ENCODE results near the gene ISM1. TPM values are rescaled to one million over a fixed set of nuclear protein-coding genes. Genes with fewer than 3 reads are reported as not detected.

Gene ISM1
- total and polyA plus RNA-seq, 10 donors = 0.46 to 19.5 (median 10.6) TPM

DNA sequence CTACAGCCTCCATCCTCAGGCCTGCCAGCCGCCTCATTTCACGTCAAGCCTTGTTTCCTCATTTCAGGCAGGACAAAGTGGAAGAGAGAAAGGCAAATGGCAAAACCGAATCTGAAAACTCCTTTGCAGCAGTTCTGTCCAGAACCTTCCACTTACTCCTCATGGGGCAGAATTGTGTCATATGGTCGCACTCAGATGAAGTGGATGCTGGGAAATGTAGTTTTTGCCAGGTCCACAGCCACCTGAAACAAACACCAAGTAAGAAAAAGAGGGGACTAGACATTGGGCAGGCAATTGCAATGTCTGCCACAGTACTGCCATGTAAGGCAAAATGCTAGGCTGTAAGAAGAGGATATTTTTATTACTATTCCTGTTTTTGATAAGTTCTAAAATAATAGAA lies 44.9 kb downstream of the ISM1 start:
- no peak for DNase-seq
- H3K36me3 ChIP-seq = no peaks in the 10 kb centered on the region
- H3K27ac ChIP-seq = no peak overlapping the region
- no peaks in the 10 kb centered on the region for H3K9me3 ChIP-seq
- no peak overlapping the region for H3K4me3 ChIP-seq
- intact Hi-C loops (cut with DNase I; ENCODE audit: low total_unique reads) = no loop called here
- TF ChIP-seq POLR2A (IDR thresholded peaks at IDR 0.05) (no peak), POLR2AphosphoS5 (IDR thresholded peaks at IDR 0.05) (no peak)
- TF ChIP-seq, protein P1, sequence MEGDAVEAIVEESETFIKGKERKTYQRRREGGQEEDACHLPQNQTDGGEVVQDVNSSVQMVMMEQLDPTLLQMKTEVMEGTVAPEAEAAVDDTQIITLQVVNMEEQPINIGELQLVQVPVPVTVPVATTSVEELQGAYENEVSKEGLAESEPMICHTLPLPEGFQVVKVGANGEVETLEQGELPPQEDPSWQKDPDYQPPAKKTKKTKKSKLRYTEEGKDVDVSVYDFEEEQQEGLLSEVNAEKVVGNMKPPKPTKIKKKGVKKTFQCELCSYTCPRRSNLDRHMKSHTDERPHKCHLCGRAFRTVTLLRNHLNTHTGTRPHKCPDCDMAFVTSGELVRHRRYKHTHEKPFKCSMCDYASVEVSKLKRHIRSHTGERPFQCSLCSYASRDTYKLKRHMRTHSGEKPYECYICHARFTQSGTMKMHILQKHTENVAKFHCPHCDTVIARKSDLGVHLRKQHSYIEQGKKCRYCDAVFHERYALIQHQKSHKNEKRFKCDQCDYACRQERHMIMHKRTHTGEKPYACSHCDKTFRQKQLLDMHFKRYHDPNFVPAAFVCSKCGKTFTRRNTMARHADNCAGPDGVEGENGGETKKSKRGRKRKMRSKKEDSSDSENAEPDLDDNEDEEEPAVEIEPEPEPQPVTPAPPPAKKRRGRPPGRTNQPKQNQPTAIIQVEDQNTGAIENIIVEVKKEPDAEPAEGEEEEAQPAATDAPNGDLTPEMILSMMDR (IDR thresholded peaks at IDR 0.05 in 8 of 11, conservative IDR thresholded peaks at IDR 0.05 in 3 of 11) = no peak
- peaks cover 0 to 11% (median 0%) of the 10 kb centered on the region in 7 donors for H3K27me3 ChIP-seq (replicated peaks in 1 of 7)
- 83 to 93% (median 85%) methylated on average over 4 of the region's 4 CpGs for WGBS, 5 donors
- H3K4me1 ChIP-seq = no peaks in the 10 kb centered on the region

DNA sequence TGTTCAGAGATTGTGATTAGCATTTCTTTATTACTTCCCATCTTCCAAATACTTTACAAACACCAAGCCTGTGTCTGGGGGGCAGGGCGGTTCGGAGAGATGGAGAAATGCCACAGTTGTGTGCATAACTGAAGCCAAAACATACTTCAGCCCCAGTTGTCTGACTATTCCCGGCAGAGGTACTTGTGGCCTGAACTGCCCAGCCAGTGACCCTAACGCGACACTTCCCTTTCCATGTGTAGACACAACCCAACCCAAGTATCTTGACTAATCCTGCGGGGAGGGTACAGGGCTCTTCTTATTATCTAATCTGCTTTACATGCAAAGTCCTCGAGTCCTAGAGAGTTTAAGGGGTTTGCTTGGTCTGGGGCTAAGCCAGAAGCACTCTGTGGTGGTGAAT lies 46.2 kb downstream of the ISM1 start:
- Histone ChIP-seq H3K27me3 (replicated peaks in 1 of 7) (peaks cover 0 to 11% (median 0%) of the 10 kb centered on the region in 7 donors), H3K4me1 (no peaks in the 10 kb centered on the region), H3K27ac (no peak overlapping the region), H3K9me3 (no peaks in the 10 kb centered on the region), H3K4me3 (no peak overlapping the region), H3K36me3 (no peaks in the 10 kb centered on the region)
- no peak for DNase-seq
- TF ChIP-seq POLR2A (IDR thresholded peaks at IDR 0.05) = no peak
- intact Hi-C loops (cut with DNase I; ENCODE audit: low total_unique reads) = no loop called here
- 52 to 74% (median 68%) methylated on average over 7 of the region's 7 CpGs for WGBS, 5 donors

GRCh38 chr20:13268953-13269352 lies 47.9 kb downstream of the ISM1 start:
- Histone ChIP-seq H3K27me3 (replicated peaks in 1 of 7) (peaks cover 0 to 13% (median 0%) of the 10 kb centered on the region in 7 donors), H3K36me3 (no peaks in the 10 kb centered on the region), H3K9me3 (no peaks in the 10 kb centered on the region), H3K4me1 (no peaks in the 10 kb centered on the region), H3K4me3 (no peak overlapping the region), H3K27ac (no peak overlapping the region)
- no peak for DNase-seq
- TF ChIP-seq POLR2AphosphoS5 (IDR thresholded peaks at IDR 0.05) = no peak
- TF ChIP-seq POLR2A (IDR thresholded peaks at IDR 0.05) = no peak
- TF ChIP-seq, protein P1 (IDR thresholded peaks at IDR 0.05 in 8 of 11, conservative IDR thresholded peaks at IDR 0.05 in 3 of 11) = no peak
- intact Hi-C loops (cut with DNase I; ENCODE audit: low total_unique reads) = no loop called here
- WGBS, 5 donors = 64 to 84% (median 69%) methylated on average over 2 of the region's 2 CpGs

DNA sequence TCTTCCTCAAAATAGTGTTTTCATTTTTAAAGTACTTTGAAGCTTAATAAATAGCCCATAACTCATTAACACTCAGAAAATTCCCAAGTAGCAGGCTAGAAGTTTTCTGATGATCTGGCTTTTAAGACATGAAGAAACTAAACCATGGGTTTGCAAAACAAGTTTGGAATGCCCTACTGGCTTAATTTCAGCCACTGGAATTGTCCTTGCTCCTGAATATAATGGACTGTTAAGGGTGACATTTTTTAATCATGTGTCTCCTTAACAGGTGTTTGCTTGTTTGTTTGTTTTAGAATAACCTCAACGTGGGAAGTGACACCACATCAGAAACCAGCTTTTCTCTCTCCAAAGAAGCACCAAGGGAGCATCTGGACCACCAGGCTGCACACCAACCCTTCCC lies 49.1 kb downstream of the ISM1 start:
- peaks cover 0 to 23% (median 0%) of the 10 kb centered on the region in 7 donors for H3K27me3 ChIP-seq (replicated peaks in 1 of 7)
- no peaks in the 10 kb centered on the region for H3K36me3 ChIP-seq
- no peak overlapping the region for H3K4me3 ChIP-seq
- 29 to 57% (median 56%) methylated on average over 1 of the region's 1 CpG for WGBS, 5 donors
- intact Hi-C loops (cut with DNase I; ENCODE audit: low total_unique reads) = no loop called here
- DNase-seq = no peak
- TF ChIP-seq POLR2AphosphoS5 (IDR thresholded peaks at IDR 0.05) = no peak
- TF ChIP-seq, protein P1 (IDR thresholded peaks at IDR 0.05 in 8 of 11, conservative IDR thresholded peaks at IDR 0.05 in 3 of 11) = no peak
- TF ChIP-seq POLR2A (IDR thresholded peaks at IDR 0.05) = no peak
- H3K9me3 ChIP-seq = no peaks in the 10 kb centered on the region
- H3K4me1 ChIP-seq = no peaks in the 10 kb centered on the region
- no peak overlapping the region for H3K27ac ChIP-seq

DNA sequence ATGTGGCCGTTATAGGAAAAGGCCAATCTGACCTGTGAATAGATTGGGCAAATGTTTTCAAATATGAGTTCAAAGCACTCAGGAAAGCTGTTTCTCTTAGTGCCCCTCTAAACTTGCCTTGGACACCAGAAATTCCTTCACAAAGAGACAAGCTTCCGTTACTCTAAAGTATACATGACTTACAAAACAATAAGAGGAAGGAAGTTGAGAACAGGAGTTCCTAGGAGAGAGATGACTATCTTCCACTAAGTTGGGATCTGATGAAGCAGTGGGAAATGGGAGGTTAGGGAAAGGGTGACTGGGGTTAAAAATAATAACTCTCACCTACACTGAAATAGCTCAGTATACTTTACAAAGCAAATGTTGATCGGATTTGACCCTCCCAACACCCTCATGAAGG lies 50.0 kb downstream of the ISM1 start:
- Histone ChIP-seq H3K4me1 (no peaks in the 10 kb centered on the region), H3K4me3 (no peak overlapping the region), H3K27ac (no peak overlapping the region), H3K36me3 (no peaks in the 10 kb centered on the region), H3K9me3 (no peaks in the 10 kb centered on the region), H3K27me3 (replicated peaks in 1 of 7) (peaks cover 0 to 32% (median 0%) of the 10 kb centered on the region in 7 donors)
- no peak for TF ChIP-seq POLR2AphosphoS5 (IDR thresholded peaks at IDR 0.05)
- TF ChIP-seq, protein P1 (IDR thresholded peaks at IDR 0.05 in 8 of 11, conservative IDR thresholded peaks at IDR 0.05 in 3 of 11) = no peak
- intact Hi-C loops (cut with DNase I; ENCODE audit: low total_unique reads) = no loop called here
- DNase-seq = no peak
- 41 to 63% (median 44%) methylated on average over 3 of the region's 3 CpGs for WGBS, 5 donors
